Activated CD4-positive, CD25-positive, alpha-beta regulatory T cell (primary cell): ENCODE results near the gene DUOXA1.
A peak's percentile ranks its signal among the peaks of the same experiment; 100 is the strongest.

ENCODE experiments used
- DNase-seq, 4 experiments: peaks; one replicate each; lab custom pipeline; 2025; lab: John Stamatoyannopoulos, UW

DUOXA1 gene

GRCh38 chr15:45131510-45131909, 1.8 kb upstream of the DUOXA1 start:
- DNase-seq: no peak

GRCh38 chr15:45130291-45131000, 767 bp upstream of the DUOXA1 start:
- no peak for DNase-seq

GRCh38 chr15:45128971-45129639, 574 bp downstream of the DUOXA1 start:
- DNase-seq: no peak

- DNase-seq: peak in 2 of 4 experiments; percentile 11 to 24
Observed at GRCh38 chr15:45126535-45127158, 3.0 kb downstream of the DUOXA1 start.

- DNase-seq: no peak
Observed at GRCh38 chr15:45123397-45123796, 6.3 kb downstream of the DUOXA1 start.

- DNase-seq: no peak
Observed at GRCh38 chr15:45122719-45123118, 7.0 kb downstream of the DUOXA1 start.

- DNase-seq: no peak
Observed at GRCh38 chr15:45121706-45122417, 7.8 kb downstream of the DUOXA1 start.

- no peak for DNase-seq
Observed at GRCh38 chr15:45121020-45121419, 8.7 kb downstream of the DUOXA1 start.

- no peak for DNase-seq
Observed at GRCh38 chr15:45120081-45120972, 9.4 kb downstream of the DUOXA1 start.

- no peak for DNase-seq
Observed at GRCh38 chr15:45118996-45119395, 10.7 kb downstream of the DUOXA1 start.

- peak; percentile 56 to 76 (median 66) for DNase-seq
Observed at GRCh38 chr15:45118131-45118588, 11.5 kb downstream of the DUOXA1 start.

- no peak for DNase-seq
Observed at GRCh38 chr15:45117308-45118130, 12.2 kb downstream of the DUOXA1 start.

- no peak for DNase-seq
Observed at GRCh38 chr15:45116482-45117307, 13.0 kb downstream of the DUOXA1 start.

GRCh38 chr15:45116006-45116481, 13.6 kb downstream of the DUOXA1 start:
- DNase-seq: no peak

GRCh38 chr15:45115312-45115820, 14.3 kb downstream of the DUOXA1 start:
- DNase-seq: no peak

GRCh38 chr15:45114751-45115085, 15.0 kb downstream of the DUOXA1 start:
- DNase-seq: no peak

GRCh38 chr15:45114076-45114750, 15.5 kb downstream of the DUOXA1 start, which contains the start of the genes DUOX2 and DUOXA2:
DUOX2 (minus strand) TSS chr15:45114172; CDS start chr15:45113411, 761 bp downstream.
DUOXA2 (plus strand) TSS chr15:45114326; CDS start chr15:45114606, 280 bp downstream.
- no peak for DNase-seq

- DNase-seq: no peak
Observed at GRCh38 chr15:45113380-45113990, 16.2 kb downstream of the DUOXA1 start.
